ENCODE results near the gene KLHL36.

Gene KLHL36

DNA sequence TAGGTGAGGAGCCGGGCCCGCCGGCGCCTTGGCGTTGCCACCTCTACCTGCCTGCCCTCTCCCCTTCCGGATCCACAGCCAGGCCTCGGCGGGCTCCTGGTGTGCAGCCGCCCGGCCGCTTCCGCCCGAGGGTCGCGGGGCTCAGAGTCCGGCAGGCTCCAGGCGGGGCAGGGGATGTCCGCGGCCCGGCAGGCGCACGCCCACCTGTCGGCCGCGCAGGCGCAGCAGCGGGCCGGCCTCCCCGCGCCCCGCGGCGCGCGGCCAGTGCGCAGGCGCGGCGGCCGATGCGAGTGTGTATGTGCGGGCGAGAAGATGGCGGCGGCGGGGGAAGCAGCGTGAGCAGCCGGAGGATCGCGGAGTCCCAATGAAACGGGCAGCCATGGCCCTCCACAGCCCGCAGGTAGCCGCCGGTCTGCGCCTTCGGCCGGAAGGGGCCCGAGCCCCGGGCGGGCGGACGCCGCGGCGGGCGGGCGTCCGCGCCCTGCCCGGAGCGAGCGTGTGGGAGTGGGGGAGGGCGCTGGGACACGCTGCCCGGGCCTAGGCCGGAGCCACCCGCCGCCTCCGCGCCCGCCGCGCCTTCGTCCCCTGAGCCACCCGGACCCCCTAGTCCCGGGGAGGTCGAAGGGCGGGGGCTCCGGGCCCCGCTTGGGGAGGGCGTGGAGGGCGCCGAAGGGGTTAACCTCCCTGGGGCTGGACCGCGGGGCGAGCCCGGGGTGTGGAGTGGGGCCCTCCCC, 51.6 kb downstream of the KLHL36 start, which contains the start of gene USP10:
TSS of gene USP10 (plus strand) at position 289 of the 734 bp plus-strand sequence. CDS start at position 380, 91 bp downstream.
- no peak for DNase-seq

DNA sequence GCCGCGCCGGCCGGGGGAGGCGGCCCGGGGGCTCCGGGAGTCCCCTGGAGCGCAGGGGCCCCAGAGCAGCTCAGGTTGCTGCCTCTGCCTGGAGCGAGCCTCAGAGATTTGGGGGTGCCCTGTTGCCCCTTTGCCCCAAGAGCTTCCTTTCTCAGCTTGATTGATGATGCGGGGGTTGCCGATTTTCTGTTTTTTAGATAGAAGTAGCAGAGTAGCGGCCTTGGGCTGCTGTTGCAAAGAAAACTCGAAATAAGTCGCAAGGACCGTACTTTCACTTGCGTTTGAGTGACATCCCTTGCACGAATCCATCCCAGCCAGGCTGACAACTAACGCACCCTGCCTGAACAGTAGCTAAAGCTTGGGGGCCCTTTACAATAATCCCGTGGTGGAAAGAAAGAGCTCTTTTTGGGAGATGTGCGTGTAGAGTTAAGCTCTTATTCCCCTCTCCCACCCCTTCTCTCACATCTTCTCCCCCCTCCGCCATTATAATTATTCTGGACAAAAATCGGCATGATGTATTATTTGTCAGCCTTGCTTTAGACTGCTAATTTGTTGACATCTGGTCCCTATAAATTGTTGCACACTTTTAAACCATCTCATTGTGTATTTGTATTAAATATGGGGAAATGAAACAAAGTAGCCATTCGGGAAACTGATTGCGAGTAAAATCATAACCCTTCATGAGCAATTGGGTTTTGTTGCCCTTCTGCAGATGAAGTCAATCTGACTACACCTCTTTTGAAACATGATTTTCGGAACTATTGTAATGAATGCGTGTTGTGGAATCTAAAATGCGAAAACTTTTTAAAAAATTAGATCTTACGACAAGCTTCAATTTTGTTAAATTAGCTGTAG, 52.4 kb downstream of the KLHL36 start:
- DNase-seq: no peak

DNA sequence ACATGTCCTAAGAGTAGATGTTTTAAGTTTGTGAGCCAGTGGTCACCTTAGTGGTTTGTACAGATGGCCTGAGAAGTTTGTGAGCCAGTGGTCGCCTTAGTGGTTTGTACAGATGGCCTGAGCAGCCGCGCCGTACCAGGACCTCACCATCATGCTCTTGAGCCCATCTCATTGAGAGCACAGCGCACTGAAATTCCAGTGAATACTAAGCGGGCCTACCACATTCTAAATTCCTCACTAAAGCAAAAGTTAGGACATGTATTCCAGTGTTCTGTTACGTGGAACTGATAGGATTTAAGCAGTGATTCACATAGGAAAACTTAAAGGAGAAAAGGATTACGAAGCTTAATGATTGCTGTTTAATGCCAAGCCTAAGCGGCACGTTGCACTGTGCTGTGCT, 55.4 kb downstream of the KLHL36 start:
- no peak for DNase-seq

DNA sequence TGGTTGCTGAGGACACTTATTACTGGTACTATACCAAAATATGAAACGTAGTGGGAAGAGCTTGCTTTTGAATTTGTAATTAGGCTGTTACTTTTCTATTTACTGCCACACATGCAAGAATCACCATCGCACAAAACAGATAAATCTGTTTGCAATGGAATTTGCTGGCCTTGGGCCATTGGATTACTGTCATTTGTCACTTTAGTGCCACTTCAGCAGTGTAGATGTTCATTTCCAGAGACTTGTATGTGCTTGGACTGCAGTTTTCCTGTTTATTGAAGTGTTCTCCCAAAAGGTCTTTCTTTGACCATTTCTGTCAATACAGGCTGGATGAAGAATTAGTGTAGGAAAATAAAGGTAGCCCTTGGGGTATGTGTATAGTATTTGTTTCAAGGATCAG, 55.9 kb downstream of the KLHL36 start:
- DNase-seq: no peak

DNA sequence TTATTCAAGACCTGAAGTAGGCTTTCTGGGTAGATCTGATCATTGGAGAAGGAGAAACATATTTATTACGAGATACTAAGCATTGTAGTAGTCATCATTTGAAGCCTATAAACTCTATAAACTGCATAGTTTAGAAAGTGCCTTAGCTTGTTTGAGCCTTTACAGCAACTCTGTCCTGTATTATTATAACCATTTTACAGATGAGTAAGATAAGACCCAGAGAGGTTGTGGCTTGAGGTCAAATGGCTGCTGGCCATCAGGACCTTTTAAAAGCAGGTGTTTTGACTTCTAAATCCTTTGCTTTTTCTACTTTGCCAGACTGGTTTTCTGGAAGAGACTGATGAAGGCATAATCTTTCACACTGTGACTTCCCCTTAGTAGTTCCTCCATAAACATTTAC, 58.5 kb downstream of the KLHL36 start:
- DNase-seq: no peak

DNA sequence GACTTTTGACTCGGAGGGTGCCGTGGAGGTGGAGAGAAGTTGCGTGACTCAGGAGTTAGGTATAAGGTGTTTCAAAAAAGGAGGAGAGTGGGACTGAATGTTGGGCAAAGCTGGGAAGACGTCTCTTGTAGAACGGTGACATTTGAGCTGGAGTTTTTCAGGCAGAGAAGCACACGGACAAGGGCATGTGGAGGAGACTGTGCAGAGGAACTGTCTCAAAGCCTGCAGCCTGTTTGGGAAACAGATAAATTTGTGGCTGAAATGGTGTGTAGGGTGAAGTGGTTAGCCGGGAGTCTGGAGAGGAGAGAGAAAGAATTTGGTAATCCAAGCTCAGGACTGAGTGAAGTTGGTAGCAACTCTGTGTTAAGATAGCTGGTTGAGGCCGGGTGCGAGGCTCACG, 61.3 kb downstream of the KLHL36 start:
- DNase-seq: no peak

DNA sequence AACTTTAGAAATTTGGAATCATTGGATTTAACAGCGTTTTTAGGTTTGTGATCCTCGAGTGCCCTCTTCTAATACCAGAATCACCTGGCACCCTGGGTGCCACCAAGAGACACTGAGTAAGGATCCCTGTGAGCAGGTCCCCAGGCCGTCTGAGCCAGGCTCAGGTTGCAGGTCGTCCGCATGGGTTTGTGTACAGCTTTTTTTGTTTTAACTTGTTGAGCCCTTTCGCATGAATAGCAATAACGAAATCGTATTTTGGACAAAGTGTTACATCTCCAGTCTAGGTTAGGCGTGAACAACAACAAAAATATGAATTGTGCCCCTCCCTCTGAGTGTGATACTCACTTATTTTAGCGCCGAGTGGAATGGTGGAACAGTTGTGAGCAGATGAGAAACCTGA, 62.4 kb downstream of the KLHL36 start:
- DNase-seq: no peak

Data from cerebellar nuclear complex (tissue), 1 donor.